GM12801 (cell line): Measurements from ENCODE around the gene LILRB3.
A peak's percentile ranks its signal among the peaks of the same experiment; 100 is the strongest.
"Not testable (repeated sequence)": the region's sequence is repeated elsewhere in the genome, so short reads cannot be mapped to it uniquely, and the experiment has no call there.

Experiments used
- CTCF ChIP-seq: IDR thresholded peaks from one replicate; pipeline ENCODE4 v1.5.1; 2011; ENCODE audit warnings: control low read depth; ENCODE audit not compliant: insufficient read length; ENCODE audit errors: extremely low read depth

LILRB3 gene

DNA sequence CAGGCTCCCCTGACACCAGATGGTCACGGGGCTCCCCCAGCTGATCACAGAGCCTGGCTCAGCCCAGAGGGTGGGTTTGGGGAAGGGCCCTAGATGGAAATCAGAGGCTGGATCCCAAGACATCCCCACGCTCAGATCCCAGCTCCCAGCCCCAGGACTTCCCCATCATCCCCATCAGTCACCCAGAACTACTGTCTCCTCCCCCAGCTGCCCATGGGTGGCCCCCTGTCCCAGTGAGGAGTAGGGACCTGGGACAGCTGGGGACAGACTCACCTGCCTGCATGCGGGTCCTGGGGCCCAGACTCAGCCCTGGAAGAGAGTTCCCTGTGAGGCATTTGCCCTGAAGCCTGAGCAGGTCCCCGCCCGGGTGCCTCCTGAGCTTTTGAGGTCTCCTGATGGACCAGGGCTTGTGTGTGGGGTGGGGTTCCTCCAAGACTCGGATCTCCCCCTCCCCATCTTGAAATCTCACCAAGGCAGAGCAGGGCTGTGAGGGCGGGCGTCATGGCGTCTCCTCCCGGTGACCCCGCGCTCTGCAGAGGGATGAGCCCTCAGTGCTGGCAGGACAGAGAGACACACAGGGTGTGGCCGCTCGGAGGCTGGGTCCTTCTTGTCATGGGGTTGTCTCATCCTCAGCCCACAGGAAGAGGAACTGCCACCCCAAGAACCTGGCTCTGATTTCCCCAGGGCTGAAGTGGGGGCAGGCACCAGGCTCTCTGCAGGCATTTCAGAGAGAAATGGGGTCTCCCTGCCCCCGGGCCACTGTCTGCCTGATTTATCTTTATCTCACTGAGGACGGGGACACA lies at the start of gene LILRB3:
Gene LILRB3, minus strand, starts transcription at position 534 of the 803 bp plus-strand sequence. Its CDS starts 31 bp downstream, at position 503.
- TF ChIP-seq CTCF: not testable (repeated sequence)

- no peak for TF ChIP-seq CTCF
These were observed 48.3 kb upstream of the LILRB3 start for GRCh38 chr19:54271106-54271505.

DNA sequence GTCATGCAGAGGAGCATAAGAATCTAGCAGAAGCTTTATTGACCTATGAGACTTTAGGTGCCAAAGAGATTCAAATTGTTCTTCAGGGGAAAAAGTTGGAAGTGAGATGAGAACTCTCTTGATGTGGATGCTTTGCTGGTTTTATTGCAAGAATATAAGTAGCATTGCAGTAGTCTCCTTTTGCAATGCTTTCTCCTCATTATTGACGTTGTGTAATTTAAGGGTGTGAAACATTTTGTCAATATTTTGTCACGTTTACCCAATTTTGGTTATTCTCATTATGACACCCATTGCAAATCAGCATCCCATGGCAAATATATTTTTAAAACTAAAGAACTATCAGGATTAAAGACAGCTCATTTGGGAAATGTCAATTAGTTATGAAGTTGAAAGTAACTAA lies 46.1 kb upstream of the LILRB3 start:
- TF ChIP-seq CTCF: no peak

DNA sequence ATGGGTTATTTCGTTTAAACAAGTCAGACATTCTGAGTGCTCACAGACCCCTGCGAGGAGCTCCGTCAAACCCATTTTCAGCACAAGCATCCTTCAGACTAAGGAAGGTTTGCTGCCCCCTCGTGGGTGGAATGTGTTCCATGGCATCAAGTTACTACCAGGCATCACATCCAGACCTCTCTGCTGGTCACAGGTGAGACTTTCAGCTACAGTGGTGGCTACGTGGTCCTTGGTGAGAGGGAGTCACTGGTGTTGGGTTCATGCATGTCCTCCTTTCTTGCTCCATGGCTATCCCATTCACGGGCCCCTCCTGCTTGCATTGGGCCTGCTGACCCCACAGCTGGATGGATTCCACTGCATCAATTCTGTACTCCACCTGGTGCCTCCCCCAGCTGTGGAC lies 43.3 kb upstream of the LILRB3 start:
- TF ChIP-seq CTCF: peak; percentile 73

DNA sequence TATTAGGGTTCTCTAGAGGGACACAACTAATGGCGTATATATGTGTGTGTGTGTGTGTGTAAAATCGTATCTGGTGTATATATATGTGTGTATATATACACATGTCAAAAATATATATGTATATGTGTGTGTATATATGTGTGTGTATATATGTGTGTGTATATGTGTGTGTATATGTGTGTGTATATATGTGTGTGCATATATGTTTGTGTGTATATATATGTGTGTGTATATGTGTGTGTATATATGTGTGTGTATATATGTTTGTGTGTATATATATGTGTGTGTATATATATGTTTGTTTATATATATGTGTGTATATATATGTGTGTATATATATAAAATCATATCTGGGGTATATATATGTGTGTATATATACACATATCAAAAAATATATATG lies 39.7 kb upstream of the LILRB3 start:
- TF ChIP-seq CTCF: no peak

- no peak for TF ChIP-seq CTCF
These were observed 39.3 kb upstream of the LILRB3 start for GRCh38 chr19:54262066-54262465.

DNA sequence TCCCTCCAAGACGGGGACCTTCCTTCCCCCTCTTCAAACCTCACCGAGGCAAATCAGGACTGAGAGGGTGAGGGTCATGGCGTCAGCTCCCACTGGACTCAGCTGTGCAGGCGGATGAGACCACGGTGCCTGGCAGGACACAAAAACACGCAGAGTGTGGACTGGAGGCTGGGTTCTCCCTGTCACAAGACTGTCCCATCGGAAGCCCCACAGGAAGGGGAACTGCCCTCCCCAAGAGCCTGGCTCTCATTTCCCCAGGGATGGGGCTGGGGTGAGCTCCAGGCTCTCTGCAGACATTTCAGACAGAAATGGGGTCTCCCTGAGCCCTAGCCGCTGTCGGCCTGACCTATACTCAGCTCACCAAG lies 34.3 kb upstream of the LILRB3 start, which contains the start of gene LILRB5:
Gene LILRB5, minus strand, starts transcription at position 158 of the 365 bp plus-strand sequence. Its CDS starts 80 bp downstream, at position 78.
- no peak for TF ChIP-seq CTCF
